HG03108 (cell line): ENCODE measurements around the gene CPXM1.
"Not testable (repeated sequence)": the region's sequence is repeated elsewhere in the genome, so short reads cannot be mapped to it uniquely, and the experiment has no call there.

ENCODE experiments used
- ATAC-seq: cut with Tn5 transposase; IDR thresholded peaks from one replicate; pipeline ENCODE4 v1.9.1; 2021; ENCODE audit warnings: moderate library complexity; ENCODE audit not compliant: unreplicated experiment

Gene CPXM1

GRCh38 chr20:2770091-2770490 is 30.3 kb downstream of the CPXM1 start:
- ATAC-seq, result not testable (repeated sequence)

GRCh38 chr20:2768632-2769015 is 31.8 kb downstream of the CPXM1 start:
- ATAC-seq, result no peak

GRCh38 chr20:2767768-2768631 is 32.4 kb downstream of the CPXM1 start:
- ATAC-seq, result no peak

- no peak for ATAC-seq
These were observed 37.2 kb downstream of the CPXM1 start for GRCh38 chr20:2763186-2763585.

GRCh38 chr20:2762578-2763131 is 37.8 kb downstream of the CPXM1 start:
- no peak for ATAC-seq

GRCh38 chr20:2761885-2762284 is 38.5 kb downstream of the CPXM1 start:
- no peak for ATAC-seq

- ATAC-seq, result no peak
These were observed 39.5 kb downstream of the CPXM1 start for GRCh38 chr20:2760952-2761305.

- ATAC-seq, result no peak
These were observed 40.0 kb downstream of the CPXM1 start for GRCh38 chr20:2760297-2760951.

DNA sequence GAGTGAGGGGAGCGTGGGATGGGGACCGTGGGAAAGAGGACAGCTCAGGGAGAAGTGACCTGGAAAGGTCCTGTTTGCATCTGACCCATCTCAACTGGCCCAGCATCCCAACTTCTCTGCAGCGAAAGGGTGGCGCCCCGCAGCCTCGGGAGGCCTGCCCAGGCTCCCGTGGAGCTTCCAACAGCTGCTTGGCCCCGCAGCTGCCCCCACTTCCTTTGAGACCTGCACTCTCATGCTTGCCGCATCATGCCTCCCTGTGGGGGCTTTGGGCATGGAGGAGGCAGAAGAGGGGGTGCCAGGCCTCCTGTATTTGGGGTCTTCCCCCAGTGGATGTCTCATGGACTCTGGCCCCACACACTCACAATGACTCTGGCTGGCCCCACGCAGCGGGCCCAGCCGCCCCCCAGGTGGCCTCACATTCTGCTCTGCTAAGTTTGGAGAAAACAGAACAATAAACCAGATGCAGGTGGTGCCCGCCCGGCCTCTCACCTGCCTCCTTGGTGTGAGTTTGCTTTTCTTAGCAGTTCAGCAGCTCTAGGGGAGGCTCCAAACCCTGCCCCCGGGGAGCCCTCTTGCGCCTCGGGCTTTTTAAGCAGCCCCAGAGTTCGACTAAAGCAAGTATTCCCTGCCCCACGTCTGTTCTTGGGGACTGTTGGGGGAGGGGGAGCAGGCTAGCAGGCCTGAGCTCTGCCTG is 40.7 kb downstream of the CPXM1 start:
- ATAC-seq, result no peak

GRCh38 chr20:2759143-2759542 is 41.3 kb downstream of the CPXM1 start:
- ATAC-seq, result no peak

GRCh38 chr20:2757969-2758368 is 42.5 kb downstream of the CPXM1 start:
- no peak for ATAC-seq

GRCh38 chr20:2757001-2757400 is 43.4 kb downstream of the CPXM1 start:
- no peak for ATAC-seq

- ATAC-seq, result no peak
These were observed 44.3 kb downstream of the CPXM1 start for GRCh38 chr20:2756056-2756611.

DNA sequence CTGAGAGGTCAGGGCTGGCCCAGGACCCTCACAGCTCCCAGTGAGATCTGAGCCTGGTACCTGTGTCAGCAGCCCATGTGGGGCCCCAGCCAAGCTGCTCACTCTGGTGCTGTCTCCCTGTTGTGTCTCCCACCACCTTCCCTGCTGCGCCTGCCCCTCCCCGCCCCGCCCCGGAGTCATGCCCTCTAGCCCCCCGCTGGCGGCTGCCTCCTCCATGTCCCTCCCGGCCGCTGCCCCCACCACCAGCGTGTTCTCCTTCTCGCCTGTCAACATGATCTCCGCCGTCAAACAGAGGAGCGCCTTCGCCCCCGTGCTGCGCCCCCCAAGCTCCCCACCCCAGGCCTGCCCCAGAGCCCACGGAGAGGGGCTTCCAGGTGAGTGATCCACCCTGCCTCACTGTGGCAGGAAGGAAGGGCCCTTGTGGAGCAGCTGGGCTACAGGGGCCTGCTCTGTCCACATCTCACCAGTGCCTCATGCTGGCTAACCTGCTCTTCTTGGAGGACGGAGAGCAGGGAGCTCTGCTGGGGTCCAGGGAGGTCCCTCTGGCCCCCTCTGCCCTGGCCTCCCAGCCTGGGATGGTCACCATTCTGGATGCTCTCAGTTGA is 44.9 kb downstream of the CPXM1 start:
- no peak for ATAC-seq

- no peak for ATAC-seq
These were observed 46.0 kb downstream of the CPXM1 start for GRCh38 chr20:2754424-2754823.

- no peak for ATAC-seq
These were observed 46.9 kb downstream of the CPXM1 start for GRCh38 chr20:2753461-2754040.

GRCh38 chr20:2752567-2753460 is 47.6 kb downstream of the CPXM1 start:
- no peak for ATAC-seq

- ATAC-seq, result no peak
These were observed 48.4 kb downstream of the CPXM1 start for GRCh38 chr20:2751878-2752566.

DNA sequence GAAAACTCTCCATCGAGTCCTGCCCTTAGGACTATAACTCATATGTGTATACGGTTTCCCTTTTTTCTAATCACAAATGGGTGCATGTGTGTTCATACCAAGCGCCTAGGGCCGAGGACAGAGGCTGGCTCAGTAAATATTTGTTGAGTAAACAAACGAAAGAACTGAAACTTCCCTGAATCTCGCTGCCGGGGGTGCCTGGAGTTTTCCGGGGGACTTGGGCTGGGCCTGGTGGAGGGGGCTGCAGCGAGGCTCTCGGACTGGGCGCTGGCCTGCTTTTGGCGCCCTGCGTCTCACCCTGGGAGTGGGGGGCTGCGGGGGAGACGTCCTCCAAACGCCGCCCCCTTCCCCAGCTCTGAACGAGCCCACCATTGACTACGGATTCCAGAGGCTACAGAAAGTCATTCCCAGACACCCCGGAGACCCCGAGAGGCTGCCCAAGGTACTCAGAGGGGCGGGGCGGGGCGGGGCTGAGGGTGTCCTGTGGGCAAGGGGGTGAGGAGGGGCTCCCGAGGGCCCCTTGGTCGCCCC is 49.0 kb downstream of the CPXM1 start:
- ATAC-seq, result no peak
